HepG2 (cell line): Measurements from ENCODE around the gene CEP57L1. TPM values are rescaled to one million over a fixed set of nuclear protein-coding genes. Genes with fewer than 3 reads are reported as not detected.

Source experiments
- AGO1 ChIP-seq: fragments of 200-400 bp; formaldehyde crosslinking; IDR thresholded peaks from 2 replicates; pipeline ENCODE4 v1.6.1; 2017; ENCODE audit warnings: mild to moderate bottlenecking, low read depth, low read length, moderate library complexity; ENCODE audit not compliant: poor library complexity, severe bottlenecking
- BRCA1 ChIP-seq: sonication (generic); formaldehyde crosslinking; IDR thresholded peaks from 2 replicates; pipeline ENCODE4 v1.4.0; 2020; ENCODE audit warnings: missing genetic modification reagents
- ESRRA ChIP-seq: sonication (generic); formaldehyde crosslinking; IDR thresholded peaks from 2 replicates; pipeline ENCODE4 v1.5.1; 2020; ENCODE audit warnings: mild to moderate bottlenecking, low read depth, missing genetic modification reagents
- HES4 ChIP-seq: sonication (generic); formaldehyde crosslinking; IDR thresholded peaks from 2 replicates; pipeline ENCODE4 v1.9.0; 2021; ENCODE audit warnings: mild to moderate bottlenecking, missing genetic modification reagents, borderline replicate concordance
- HNRNPLL ChIP-seq: fragments of 200-400 bp; formaldehyde crosslinking; IDR thresholded peaks from 2 replicates; pipeline ENCODE4 v1.6.1; 2017; ENCODE audit warnings: mild to moderate bottlenecking, low read depth, low read length; ENCODE audit not compliant: poor library complexity, severe bottlenecking
- IKZF4 ChIP-seq: sonication (generic); formaldehyde crosslinking; IDR thresholded peaks from 2 replicates; pipeline ENCODE4 v1.5.1; 2020; ENCODE audit warnings: borderline replicate concordance, mild to moderate bottlenecking, low read depth, missing genetic modification reagents; ENCODE audit errors: not compliant biosample characterization
- KDM3A ChIP-seq: IDR thresholded peaks from 2 replicates; pipeline ENCODE4 v1.6.1; 2018; ENCODE audit warnings: low read depth, missing compliant biosample characterization
- KLF13 ChIP-seq: sonication (generic); formaldehyde crosslinking; IDR thresholded peaks from 2 replicates; pipeline ENCODE4 v1.4.0; 2020; ENCODE audit warnings: mild to moderate bottlenecking, missing genetic modification reagents
- MAFF ChIP-seq: IDR thresholded peaks from 2 replicates; pipeline ENCODE4 v1.6.1; 2011; ENCODE audit warnings: low read depth, low read length, improper control_type of control experiment
- MIER2 ChIP-seq: IDR thresholded peaks from 2 replicates; pipeline ENCODE4 v1.6.1; 2016; ENCODE audit warnings: missing biosample characterization, missing genetic modification reagents
- MTF1 ChIP-seq: sonication (generic); formaldehyde crosslinking; IDR thresholded peaks from 2 replicates; pipeline ENCODE4 v1.5.0; 2020; ENCODE audit warnings: missing genetic modification reagents
- MXD1 ChIP-seq: sonication (generic); formaldehyde crosslinking; IDR thresholded peaks from 2 replicates; pipeline ENCODE4 v1.4.0; 2020; ENCODE audit warnings: mild to moderate bottlenecking, missing genetic modification reagents
- PHF8 ChIP-seq: sonication (generic); formaldehyde crosslinking; IDR thresholded peaks from 2 replicates; pipeline ENCODE4 v1.5.0; 2020; ENCODE audit warnings: missing genetic modification reagents
- SIX1 ChIP-seq: sonication (generic); formaldehyde crosslinking; IDR thresholded peaks from 2 replicates; pipeline ENCODE4 v1.4.0; 2020; ENCODE audit warnings: missing genetic modification reagents, borderline replicate concordance
- SMAD3 ChIP-seq: sonication (generic); formaldehyde crosslinking; IDR thresholded peaks from 2 replicates; pipeline ENCODE4 v1.4.0; 2020; ENCODE audit warnings: missing genetic modification reagents
- SRSF1 ChIP-seq: fragments of 200-400 bp; formaldehyde crosslinking; optimal IDR thresholded peaks from 2 replicates; pipeline ENCODE3; 2017; ENCODE audit warnings: mild to moderate bottlenecking, low read depth, low read length, moderate library complexity
- TCF12 ChIP-seq, 2 experiments: fragments of 450-650 bp in 1 of 2; sonication (generic) in 1 of 2; formaldehyde crosslinking in 1 of 2; IDR thresholded peaks; 2 replicates each; pipeline versions ENCODE4 v1.6.1 to v1.8.0; 2017 to 2022; ENCODE audit warnings: antibody characterized with exemption in 1 of 2, mild to moderate bottlenecking in 1 of 2, missing genetic modification reagents in 1 of 2, moderate library complexity in 1 of 2
- TCF7 ChIP-seq: sonication (generic); IDR thresholded peaks from 2 replicates; pipeline ENCODE4 v1.6.1; 2016; ENCODE audit warnings: antibody characterized with exemption, low read depth
- TGIF2 ChIP-seq: IDR thresholded peaks from 2 replicates; pipeline ENCODE4 v1.6.1; 2016; ENCODE audit warnings: control low read depth, missing compliant biosample characterization
- ZMYM3 ChIP-seq: sonication (generic); formaldehyde crosslinking; IDR thresholded peaks from 2 replicates; pipeline ENCODE4 v1.5.1; 2020; ENCODE audit warnings: mild to moderate bottlenecking, missing genetic modification reagents
- ZNF20 ChIP-seq: sonication (generic); formaldehyde crosslinking; IDR thresholded peaks from 2 replicates; pipeline ENCODE4 v1.4.0; 2020; ENCODE audit warnings: mild to moderate bottlenecking, moderate library complexity, missing genetic modification reagents
- ZNF207 ChIP-seq: fragments of 450-650 bp; IDR thresholded peaks from 2 replicates; pipeline ENCODE4 v1.6.1; 2016; ENCODE audit warnings: antibody characterized with exemption, borderline replicate concordance
- ZNF274 ChIP-seq: sonication (generic); formaldehyde crosslinking; IDR thresholded peaks from 2 replicates; pipeline ENCODE4 v1.5.1; 2020; ENCODE audit warnings: mild to moderate bottlenecking, missing genetic modification reagents
- ZNF337 ChIP-seq: sonication (generic); formaldehyde crosslinking; IDR thresholded peaks from 2 replicates; pipeline ENCODE4 v1.5.1; 2020; ENCODE audit warnings: missing genetic modification reagents, low read depth, mild to moderate bottlenecking, borderline replicate concordance
- ZNF674 ChIP-seq: sonication (generic); formaldehyde crosslinking; IDR thresholded peaks from 2 replicates; pipeline ENCODE4 v1.5.0; 2020; ENCODE audit warnings: low read depth, mild to moderate bottlenecking, missing genetic modification reagents
- ZSCAN29 ChIP-seq: sonication (generic); formaldehyde crosslinking; conservative IDR thresholded peaks from 2 replicates; pipeline ENCODE4 v1.4.0; 2020; ENCODE audit warnings: mild to moderate bottlenecking, missing genetic modification reagents
- ZZZ3 ChIP-seq: sonication (generic); formaldehyde crosslinking; IDR thresholded peaks from 2 replicates; pipeline ENCODE4 v1.4.0; 2020; ENCODE audit warnings: missing genetic modification reagents, mild to moderate bottlenecking, borderline replicate concordance
- polyA plus RNA-seq, 8 experiments: library from polyadenylated mRNA; depleted of rRNA in 3 of 8; stranded (reverse) in 7 of 8; unstranded in 1 of 8; fragments of >200 nt; fragmentation: Illumina TruSeq in 4 of 8; extraction: Trizol in 4 of 8; gene quantifications; 2 replicates each; pipeline versions ENCODE4 v1.2.1 to v1.2.3, GENCODE V29; 2011 to 2016; ENCODE audit warnings: low read depth in 4 of 8, missing spikeins in 1 of 8, mixed read lengths in 1 of 8; ENCODE audit not compliant: insufficient read depth in 1 of 8
- total RNA-seq, 5 experiments: library from RNA; depleted of rRNA; stranded (reverse); fragments of >200 nt; fragmentation: Illumina TruSeq; extraction: Trizol; gene quantifications; 2 replicates each; pipeline ENCODE4 v1.2.3, GENCODE V29; 2016; ENCODE audit warnings: low read depth in 1 of 5
- TF ChIP-seq, protein P1 (sequence below): sonication (generic); formaldehyde crosslinking; IDR thresholded peaks from 2 replicates; pipeline ENCODE4 v1.5.1; 2020; ENCODE audit warnings: mild to moderate bottlenecking, missing genetic modification reagents, moderate library complexity

CEP57L1 gene
- total and polyA plus RNA-seq, 2 of the 13 experiments (the other 11 are each of a cell fraction or from before 2014, with no cell fraction given): 7.7 to 15.5 TPM

DNA sequence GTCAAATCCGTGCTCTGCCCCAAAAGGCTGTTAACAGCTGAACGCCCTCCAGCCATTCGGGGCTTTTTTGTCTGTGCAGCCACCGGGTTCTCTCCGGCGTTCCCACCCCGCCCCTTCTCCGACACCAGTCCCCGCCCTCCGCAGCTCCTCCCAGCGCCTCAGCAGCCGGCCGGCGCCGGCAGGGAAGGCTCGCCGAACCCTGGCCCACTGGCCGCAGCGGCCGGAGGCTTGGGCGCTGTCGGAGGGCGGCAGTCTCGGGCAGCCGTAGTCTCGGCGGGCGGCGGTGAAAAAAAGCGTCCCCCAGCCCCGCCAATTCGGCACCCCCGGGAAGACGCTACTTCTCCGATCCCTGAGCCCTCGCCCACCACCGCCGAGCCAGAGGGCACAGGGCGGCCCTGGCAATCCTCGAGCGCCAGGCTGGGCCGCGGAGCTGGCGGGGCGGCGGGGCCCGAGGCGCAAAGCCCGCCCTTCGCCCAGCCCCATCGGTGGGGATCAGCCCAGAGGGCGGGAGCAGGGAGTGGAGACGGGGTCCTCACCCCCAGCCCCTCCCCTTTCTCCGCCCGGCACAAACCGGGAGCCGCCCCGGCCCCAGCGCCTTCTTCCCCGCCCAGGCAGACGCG, 781 bp upstream of the CEP57L1 start, which contains the start of gene SESN1 (continued):
- TF ChIP-seq ZNF207 (no peak), HES4 (CRISPR knock-in tag) (0 out of 2 replicates have a peak, but pooled peaks have one; percentile 81), MAFF (no peak), ZMYM3 (no peak), TGIF2 (CRISPR knock-in tag) (0 out of 2 replicates have a peak, but pooled peaks have one; percentile 70), SMAD3 (no peak), SRSF1 (no peak), ZNF337 (CRISPR knock-in tag) (no peak), AGO1 (no peak), ZNF674 (CRISPR knock-in tag) (no peak), ZSCAN29 (CRISPR knock-in tag) (0 out of 2 replicates have a peak, but pooled peaks have one; percentile 1), IKZF4 (CRISPR knock-in tag) (peak; percentile 47), PHF8 (CRISPR knock-in tag) (peak; percentile 68), TCF12 (IDR thresholded peaks at IDR 0.05) (no peak), TCF12 (CRISPR knock-in tag; IDR thresholded peaks at IDR 0.05) (no peak), KDM3A (CRISPR knock-in tag) (no peak), ESRRA (CRISPR knock-in tag) (no peak), MTF1 (0 out of 2 replicates have a peak, but pooled peaks have one; percentile 36), MIER2 (CRISPR knock-in tag) (0 out of 2 replicates have a peak, but pooled peaks have one; percentile 13), TCF7 (no peak), ZNF274 (CRISPR knock-in tag) (no peak), ZNF20 (CRISPR knock-in tag) (no peak), KLF13 (CRISPR knock-in tag) (peak; percentile 31; the same call in 1 of the 2 replicates), BRCA1 (CRISPR knock-in tag) (0 out of 2 replicates have a peak, but pooled peaks have one; percentile 75), ZZZ3 (CRISPR knock-in tag) (no peak), MXD1 (CRISPR knock-in tag) (peak; percentile 37; the same call in 1 of the 2 replicates), HNRNPLL (peak; percentile 83), SIX1 (CRISPR knock-in tag) (no peak)
- TF ChIP-seq, protein P1, sequence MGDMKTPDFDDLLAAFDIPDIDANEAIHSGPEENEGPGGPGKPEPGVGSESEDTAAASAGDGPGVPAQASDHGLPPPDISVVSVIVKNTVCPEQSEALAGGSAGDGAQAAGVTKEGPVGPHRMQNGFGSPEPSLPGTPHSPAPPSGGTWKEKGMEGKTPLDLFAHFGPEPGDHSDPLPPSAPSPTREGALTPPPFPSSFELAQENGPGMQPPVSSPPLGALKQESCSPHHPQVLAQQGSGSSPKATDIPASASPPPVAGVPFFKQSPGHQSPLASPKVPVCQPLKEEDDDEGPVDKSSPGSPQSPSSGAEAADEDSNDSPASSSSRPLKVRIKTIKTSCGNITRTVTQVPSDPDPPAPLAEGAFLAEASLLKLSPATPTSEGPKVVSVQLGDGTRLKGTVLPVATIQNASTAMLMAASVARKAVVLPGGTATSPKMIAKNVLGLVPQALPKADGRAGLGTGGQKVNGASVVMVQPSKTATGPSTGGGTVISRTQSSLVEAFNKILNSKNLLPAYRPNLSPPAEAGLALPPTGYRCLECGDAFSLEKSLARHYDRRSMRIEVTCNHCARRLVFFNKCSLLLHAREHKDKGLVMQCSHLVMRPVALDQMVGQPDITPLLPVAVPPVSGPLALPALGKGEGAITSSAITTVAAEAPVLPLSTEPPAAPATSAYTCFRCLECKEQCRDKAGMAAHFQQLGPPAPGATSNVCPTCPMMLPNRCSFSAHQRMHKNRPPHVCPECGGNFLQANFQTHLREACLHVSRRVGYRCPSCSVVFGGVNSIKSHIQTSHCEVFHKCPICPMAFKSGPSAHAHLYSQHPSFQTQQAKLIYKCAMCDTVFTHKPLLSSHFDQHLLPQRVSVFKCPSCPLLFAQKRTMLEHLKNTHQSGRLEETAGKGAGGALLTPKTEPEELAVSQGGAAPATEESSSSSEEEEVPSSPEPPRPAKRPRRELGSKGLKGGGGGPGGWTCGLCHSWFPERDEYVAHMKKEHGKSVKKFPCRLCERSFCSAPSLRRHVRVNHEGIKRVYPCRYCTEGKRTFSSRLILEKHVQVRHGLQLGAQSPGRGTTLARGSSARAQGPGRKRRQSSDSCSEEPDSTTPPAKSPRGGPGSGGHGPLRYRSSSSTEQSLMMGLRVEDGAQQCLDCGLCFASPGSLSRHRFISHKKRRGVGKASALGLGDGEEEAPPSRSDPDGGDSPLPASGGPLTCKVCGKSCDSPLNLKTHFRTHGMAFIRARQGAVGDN: peak; percentile 92
